AG09319 (cell line): ENCODE data around the gene TMEM131L.
A peak's percentile ranks its signal among the peaks of the same experiment; 100 is the strongest.
"Not testable (repeated sequence)": the region's sequence is repeated elsewhere in the genome, so short reads cannot be mapped to it uniquely, and the experiment has no call there.

Experiments used
- DNase-seq: peaks from one replicate; pipeline ENCODE4 v3.0.0-alpha.2; 2010; ENCODE audit warnings: low read depth; ENCODE audit errors: extremely low read depth
- TF ChIP-seq, protein P1 (sequence below): IDR thresholded peaks from 2 replicates; pipeline ENCODE4 v1.5.1; 2011; ENCODE audit warnings: low read depth, mild to moderate bottlenecking, inconsistent platforms, low read length, moderate library complexity

The TMEM131L gene

DNA sequence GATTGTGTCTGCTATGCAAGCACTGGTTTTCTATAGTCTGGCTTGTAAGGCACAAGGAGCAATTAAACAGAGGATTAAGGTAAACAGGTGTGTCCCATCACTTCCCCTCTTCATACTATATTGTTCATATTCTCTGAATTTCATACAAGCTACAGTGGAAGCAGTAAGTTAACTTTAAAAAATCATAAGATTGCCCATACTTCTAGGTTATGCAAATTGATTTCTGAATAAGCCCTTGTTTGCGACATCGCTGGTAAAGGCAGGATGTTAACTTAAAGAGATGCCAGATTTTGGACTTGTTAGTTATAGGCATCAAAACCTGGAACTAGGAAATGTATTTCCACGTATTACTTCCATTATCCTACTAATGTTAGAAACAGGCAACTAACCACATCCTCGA, 1.0 kb upstream of the TMEM131L start:
- DNase-seq: no peak
- TF ChIP-seq, protein P1, sequence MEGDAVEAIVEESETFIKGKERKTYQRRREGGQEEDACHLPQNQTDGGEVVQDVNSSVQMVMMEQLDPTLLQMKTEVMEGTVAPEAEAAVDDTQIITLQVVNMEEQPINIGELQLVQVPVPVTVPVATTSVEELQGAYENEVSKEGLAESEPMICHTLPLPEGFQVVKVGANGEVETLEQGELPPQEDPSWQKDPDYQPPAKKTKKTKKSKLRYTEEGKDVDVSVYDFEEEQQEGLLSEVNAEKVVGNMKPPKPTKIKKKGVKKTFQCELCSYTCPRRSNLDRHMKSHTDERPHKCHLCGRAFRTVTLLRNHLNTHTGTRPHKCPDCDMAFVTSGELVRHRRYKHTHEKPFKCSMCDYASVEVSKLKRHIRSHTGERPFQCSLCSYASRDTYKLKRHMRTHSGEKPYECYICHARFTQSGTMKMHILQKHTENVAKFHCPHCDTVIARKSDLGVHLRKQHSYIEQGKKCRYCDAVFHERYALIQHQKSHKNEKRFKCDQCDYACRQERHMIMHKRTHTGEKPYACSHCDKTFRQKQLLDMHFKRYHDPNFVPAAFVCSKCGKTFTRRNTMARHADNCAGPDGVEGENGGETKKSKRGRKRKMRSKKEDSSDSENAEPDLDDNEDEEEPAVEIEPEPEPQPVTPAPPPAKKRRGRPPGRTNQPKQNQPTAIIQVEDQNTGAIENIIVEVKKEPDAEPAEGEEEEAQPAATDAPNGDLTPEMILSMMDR: no peak

DNA sequence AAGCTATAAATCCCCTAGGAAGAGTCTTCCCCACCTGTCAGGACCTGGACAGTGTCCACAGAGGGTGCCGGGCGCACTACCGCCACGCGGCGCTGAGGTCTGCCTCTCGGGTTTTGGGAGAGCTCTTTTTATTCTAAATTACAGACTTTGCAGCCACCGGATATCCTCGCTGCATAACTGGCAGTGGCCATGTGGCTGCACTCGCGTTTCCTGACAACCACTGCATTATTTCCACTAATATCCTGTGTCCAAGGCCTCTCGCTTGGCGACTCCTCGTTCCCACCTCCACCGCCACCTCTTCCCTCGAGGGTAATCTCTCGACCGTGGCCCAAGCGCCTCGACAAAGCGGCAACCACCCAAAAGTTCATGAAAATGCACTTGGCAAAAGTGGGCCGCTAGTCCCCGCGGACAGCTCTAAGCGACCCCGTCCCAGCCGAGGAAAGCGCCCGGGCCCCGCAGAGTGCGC, 512 bp upstream of the TMEM131L start:
- TF ChIP-seq, protein P1: peak; percentile 23
- no peak for DNase-seq

DNA sequence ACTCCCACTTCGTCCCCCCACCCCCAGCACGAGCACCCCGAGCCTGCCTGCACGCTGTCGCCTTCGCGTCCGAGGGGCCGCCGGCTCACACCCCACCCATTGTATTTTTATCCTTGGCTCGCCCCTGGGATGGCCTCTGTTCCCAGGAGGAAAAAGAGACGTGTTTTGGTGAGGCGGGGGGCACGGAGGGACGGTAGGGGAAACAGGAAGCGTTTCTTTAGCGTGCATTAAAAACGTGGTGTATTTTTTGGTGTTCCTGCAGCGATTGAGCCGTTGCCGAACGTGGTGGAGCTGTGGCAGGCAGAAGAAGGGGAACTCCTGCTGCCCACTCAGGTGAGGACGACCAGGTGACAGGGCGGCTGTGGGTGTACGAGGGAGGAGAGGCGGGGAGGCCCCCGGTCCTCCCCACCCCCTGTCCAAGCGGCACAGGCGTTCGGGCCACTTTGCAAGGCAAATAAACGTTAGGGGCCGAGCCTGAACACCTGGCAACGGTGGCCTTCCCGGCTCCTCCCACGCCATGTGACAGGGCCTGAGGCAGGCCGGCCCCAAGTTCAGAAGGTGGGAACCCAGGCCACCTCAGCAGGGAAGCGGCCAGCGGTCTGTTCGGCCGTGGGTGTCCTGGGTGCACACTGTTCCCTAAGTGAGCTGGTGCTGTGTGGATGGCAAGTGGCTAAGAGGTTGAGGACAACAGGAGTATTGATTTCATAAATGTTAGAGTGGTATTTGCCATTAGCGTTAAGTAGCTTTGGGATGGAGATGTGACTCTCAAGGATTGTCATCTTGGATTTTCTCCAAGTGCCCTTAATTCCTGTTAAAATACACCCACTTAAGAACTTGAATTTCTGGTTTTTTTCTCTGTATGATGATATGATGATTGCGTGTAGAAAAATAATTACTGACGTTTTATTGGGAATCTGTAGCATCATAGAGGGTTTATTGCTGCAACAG, 1.1 kb downstream of the TMEM131L start:
- TF ChIP-seq, protein P1: no peak
- DNase-seq: no peak

DNA sequence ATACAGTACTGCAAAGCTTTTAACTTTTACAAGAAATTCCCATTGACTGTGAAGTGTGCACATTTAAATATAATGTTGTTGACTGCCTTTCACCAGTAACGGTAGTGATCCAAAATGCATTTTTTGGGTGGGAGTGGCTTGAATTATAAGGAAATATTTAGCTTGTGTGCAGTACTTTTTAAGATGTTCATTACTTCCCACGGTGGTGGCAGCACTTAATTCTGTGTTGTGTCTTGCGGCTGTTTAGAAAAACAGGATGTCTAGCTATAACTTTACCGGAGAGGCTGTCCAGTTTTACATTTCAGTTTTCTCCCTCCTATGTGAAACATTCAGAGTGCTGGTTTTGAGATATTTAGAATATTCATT, 1.7 kb downstream of the TMEM131L start:
- no peak for DNase-seq
- TF ChIP-seq, protein P1: no peak

DNA sequence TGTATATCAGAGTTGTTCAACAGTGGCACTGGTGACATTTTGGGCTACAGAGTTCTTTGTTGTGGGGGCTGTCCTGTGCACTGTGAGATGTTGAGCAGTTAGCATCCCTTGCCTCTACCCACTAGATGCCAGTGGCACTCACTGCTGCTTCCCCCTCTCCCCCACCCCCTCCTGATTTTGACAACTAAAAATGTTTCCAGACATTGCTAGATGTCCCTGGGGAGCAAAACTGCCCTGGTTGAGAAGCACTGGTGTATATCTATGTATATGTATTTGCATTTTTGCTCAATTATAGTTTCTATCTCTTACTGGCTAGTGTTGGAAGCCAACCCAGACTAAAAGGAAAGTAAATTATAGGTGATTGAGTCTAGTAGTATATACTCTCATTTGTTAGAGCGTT, 2.4 kb downstream of the TMEM131L start:
- TF ChIP-seq, protein P1: no peak
- DNase-seq: no peak

DNA sequence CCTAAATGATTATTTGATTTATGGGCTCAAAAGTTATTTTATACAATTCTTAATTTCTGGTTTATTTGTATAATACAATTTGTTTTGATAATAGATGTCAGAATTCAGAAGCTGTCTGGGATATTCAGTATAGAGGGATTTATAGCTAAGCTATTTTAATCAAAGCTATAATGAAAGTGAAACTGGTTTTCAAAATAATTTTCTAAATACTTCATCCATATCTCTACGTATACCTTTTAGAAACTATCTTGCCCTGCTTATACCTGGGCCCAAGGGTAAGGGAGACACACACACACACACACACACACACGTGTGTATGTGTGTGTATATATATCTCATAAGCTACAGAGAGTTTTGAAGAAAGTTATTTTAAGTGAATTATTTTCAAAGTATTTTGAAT, 2.9 kb downstream of the TMEM131L start:
- TF ChIP-seq, protein P1: no peak

DNA sequence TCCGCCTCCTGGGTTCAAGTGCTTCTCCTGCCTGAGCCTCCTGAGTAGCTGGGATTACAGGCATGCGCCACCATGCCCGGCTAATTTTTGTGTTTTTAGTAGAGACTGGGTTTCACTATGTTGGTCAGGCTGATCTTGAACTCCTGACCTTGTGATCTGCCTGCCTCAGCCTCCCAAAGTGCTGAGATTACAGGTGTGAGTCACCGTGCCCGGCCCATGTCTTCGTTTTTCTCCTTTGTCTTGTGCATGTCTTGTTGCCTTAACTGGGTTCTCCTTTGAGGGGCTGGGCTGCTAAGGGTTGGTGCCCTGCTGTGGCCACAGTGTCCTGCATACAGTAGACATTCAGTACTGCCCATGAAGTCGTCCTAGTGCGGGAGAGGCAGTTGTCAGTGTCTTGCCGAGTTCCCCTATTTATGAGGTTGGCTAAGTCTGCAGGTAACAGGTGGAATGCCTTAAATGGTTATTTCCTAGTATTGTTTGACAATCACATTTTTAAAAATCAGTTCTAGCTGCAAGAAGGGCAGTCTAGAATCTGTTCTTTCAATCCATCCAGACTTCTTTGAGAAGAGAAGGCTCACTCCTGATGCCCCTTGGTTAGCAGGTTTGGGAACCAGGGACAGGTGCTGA, 5.0 kb downstream of the TMEM131L start:
- not testable (repeated sequence) for DNase-seq

More for the DNA sequence above, 2.9 kb downstream of the TMEM131L start:
- DNase-seq: no peak
